MM.1S (cell line): Measurements from ENCODE around the gene SPATS2.

Experiments
- DNase-seq: peaks from one replicate; pipeline ENCODE4 v3.0.0-alpha.2; 2015
- H2AFZ ChIP-seq: fragments of 300-600 bp; sonication (generic); 2 replicates; pipeline ENCODE4 v1.6.0; 2016; ENCODE audit warnings: antibody characterized with exemption, low read length
- H3F3A ChIP-seq: fragments of 300-600 bp; sonication (generic); 2 replicates; pipeline ENCODE4 v1.6.1; 2016; ENCODE audit warnings: mild to moderate bottlenecking, antibody characterized with exemption, low read length, moderate library complexity, mixed read lengths; ENCODE audit not compliant: insufficient read depth
- H3K27ac ChIP-seq: fragments of 300-600 bp; sonication (generic); 2 replicates; pipeline ENCODE4 v1.5.1; 2016; ENCODE audit warnings: mild to moderate bottlenecking, low read length
- H3K27me3 ChIP-seq: fragments of 300-600 bp; sonication (generic); replicated peaks from 2 replicates; pipeline ENCODE4 v1.6.0; 2016; ENCODE audit warnings: low read length; ENCODE audit not compliant: insufficient read depth
- H3K36me3 ChIP-seq: fragments of 300-600 bp; sonication (generic); replicated peaks from 2 replicates; pipeline ENCODE4 v1.6.1; 2016; ENCODE audit warnings: mild to moderate bottlenecking, low read length, mixed read lengths; ENCODE audit not compliant: insufficient read depth
- H3K4me1 ChIP-seq: fragments of 300-600 bp; sonication (generic); 2 replicates; pipeline ENCODE4 v1.6.1; 2016; ENCODE audit warnings: low read length, mixed read lengths
- H3K4me2 ChIP-seq: fragments of 300-600 bp; sonication (generic); 2 replicates; pipeline ENCODE4 v1.6.0; 2016; ENCODE audit warnings: low read depth, low read length
- H3K4me3 ChIP-seq: fragments of 300-600 bp; sonication (generic); 2 replicates; pipeline ENCODE4 v1.5.1; 2016; ENCODE audit warnings: low read length, mixed read lengths
- H3K79me2 ChIP-seq: fragments of 300-600 bp; sonication (generic); 2 replicates; pipeline ENCODE4 v1.6.1; 2016; ENCODE audit warnings: mixed run types, low read length, mixed read lengths
- H3K9ac ChIP-seq: fragments of 300-600 bp; sonication (generic); 2 replicates; pipeline ENCODE4 v1.6.1; 2016; ENCODE audit warnings: low read length, mixed read lengths
- H3K9me2 ChIP-seq: fragments of 300-600 bp; sonication (generic); replicated peaks from 2 replicates; pipeline ENCODE4 v1.6.1; 2016; ENCODE audit warnings: mild to moderate bottlenecking, low read length, mixed read lengths; ENCODE audit not compliant: insufficient read depth
- H3K9me3 ChIP-seq: fragments of 300-600 bp; sonication (generic); replicated peaks from 2 replicates; pipeline ENCODE4 v1.6.1; 2016; ENCODE audit warnings: mild to moderate bottlenecking, low read length, mixed read lengths; ENCODE audit not compliant: insufficient read depth
- H4K20me1 ChIP-seq: fragments of 300-600 bp; sonication (generic); 2 replicates; pipeline ENCODE4 v1.6.1; 2016; ENCODE audit warnings: mild to moderate bottlenecking, low read length, moderate library complexity, mixed read lengths; ENCODE audit not compliant: insufficient read depth
- EZH2 ChIP-seq: fragments of 300-600 bp; sonication (generic); optimal IDR thresholded peaks from 2 replicates; pipeline ENCODE3; 2017; ENCODE audit warnings: low read depth, mild to moderate bottlenecking, antibody characterized with exemption, low read length, mixed read lengths
- EZH2phosphoT487 ChIP-seq: fragments of 300-600 bp; sonication (generic); IDR thresholded peaks from 2 replicates; pipeline ENCODE4 v1.6.1; 2018; ENCODE audit warnings: antibody characterized with exemption, low read length
- TF ChIP-seq, protein P1 (sequence below): fragments of 300-600 bp; sonication (generic); IDR thresholded peaks from 2 replicates; pipeline ENCODE4 v1.5.1; 2016; ENCODE audit warnings: antibody characterized with exemption, low read length, mixed read lengths

Gene SPATS2

DNA sequence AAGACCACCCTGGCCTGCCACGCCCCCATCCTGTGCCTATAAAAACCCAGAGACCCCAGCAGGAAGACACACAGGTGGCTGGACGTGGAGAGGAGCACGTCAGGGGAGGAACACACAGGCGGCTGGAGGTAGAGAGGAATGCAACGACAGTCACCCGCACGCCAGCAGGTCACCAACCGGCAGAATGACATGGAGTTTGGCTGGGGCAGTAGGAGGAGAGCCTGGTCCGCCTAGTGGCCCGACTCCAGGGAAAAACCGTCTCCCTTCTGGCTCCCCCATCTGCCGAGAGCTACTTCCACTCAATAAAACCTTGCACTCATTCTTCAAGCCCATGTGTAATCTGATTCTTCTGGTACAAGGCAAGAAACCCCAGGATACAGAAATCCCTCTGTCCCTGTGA, 108.8 kb downstream of the SPATS2 start:
- H3K79me2 ChIP-seq = peaks cover 95% of the 10 kb centered on the region
- no peak overlapping the region for H3K4me3 ChIP-seq
- H3F3A ChIP-seq = no peaks in the 10 kb centered on the region
- no peak overlapping the region for H3K27ac ChIP-seq
- H3K27me3 ChIP-seq = no peaks in the 10 kb centered on the region
- H3K36me3 ChIP-seq = no peaks in the 10 kb centered on the region
- no peak overlapping the region for H2AFZ ChIP-seq
- TF ChIP-seq EZH2phosphoT487 = no peak
- no peak for TF ChIP-seq EZH2
- TF ChIP-seq, protein P1, sequence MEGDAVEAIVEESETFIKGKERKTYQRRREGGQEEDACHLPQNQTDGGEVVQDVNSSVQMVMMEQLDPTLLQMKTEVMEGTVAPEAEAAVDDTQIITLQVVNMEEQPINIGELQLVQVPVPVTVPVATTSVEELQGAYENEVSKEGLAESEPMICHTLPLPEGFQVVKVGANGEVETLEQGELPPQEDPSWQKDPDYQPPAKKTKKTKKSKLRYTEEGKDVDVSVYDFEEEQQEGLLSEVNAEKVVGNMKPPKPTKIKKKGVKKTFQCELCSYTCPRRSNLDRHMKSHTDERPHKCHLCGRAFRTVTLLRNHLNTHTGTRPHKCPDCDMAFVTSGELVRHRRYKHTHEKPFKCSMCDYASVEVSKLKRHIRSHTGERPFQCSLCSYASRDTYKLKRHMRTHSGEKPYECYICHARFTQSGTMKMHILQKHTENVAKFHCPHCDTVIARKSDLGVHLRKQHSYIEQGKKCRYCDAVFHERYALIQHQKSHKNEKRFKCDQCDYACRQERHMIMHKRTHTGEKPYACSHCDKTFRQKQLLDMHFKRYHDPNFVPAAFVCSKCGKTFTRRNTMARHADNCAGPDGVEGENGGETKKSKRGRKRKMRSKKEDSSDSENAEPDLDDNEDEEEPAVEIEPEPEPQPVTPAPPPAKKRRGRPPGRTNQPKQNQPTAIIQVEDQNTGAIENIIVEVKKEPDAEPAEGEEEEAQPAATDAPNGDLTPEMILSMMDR = no peak
- no peaks in the 10 kb centered on the region for H3K9me2 ChIP-seq
- H4K20me1 ChIP-seq = peaks cover 7% of the 10 kb centered on the region; the same call in 1 of the 2 replicates
- H3K9ac ChIP-seq = no peak overlapping the region
- H3K4me1 ChIP-seq = no peaks in the 10 kb centered on the region
- no peak for DNase-seq
- no peaks in the 10 kb centered on the region for H3K9me3 ChIP-seq
- no peak overlapping the region for H3K4me2 ChIP-seq

DNA sequence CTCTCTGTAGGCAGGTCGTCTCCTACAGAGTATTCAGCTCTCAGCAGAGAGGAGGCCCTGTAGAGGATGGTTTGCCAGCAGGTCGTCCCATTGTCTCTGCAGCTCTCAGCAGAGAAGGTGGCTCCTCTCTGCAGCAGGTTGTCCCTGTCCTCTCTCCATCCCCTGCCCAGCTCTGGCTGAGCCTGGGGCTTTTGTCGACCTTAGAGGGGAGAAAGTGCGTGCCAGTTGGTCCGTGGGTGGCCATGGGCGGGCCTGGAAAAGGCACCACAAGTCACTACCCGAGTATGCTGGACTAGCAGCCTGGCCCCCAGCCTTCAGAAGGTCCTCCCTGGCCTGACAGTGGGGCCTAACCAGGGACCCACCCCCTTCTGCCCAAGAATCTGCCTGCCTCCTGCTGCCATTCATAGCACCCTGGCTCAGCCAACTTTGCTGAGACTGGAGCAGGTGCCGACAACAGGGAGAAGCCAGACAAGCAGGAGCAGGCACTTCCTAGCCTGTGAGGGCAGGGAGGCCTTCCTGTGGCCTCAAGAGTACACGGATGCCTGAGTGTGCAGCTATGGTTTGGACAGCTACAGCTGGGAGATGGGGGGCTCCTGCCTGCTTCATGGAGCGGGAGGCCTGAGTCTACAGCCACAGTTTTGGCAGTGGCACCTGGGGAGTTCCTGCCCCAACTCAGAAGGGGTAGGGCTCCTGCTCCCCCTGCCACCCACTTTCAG, 111.8 kb downstream of the SPATS2 start:
- H3K36me3 ChIP-seq = no peaks in the 10 kb centered on the region
- no peak overlapping the region for H3K27ac ChIP-seq
- no peak overlapping the region for H3K4me3 ChIP-seq
- H3K9ac ChIP-seq = no peak overlapping the region
- H2AFZ ChIP-seq = no peak overlapping the region
- H3F3A ChIP-seq = no peaks in the 10 kb centered on the region
- no peaks in the 10 kb centered on the region for H3K4me1 ChIP-seq
- no peaks in the 10 kb centered on the region for H3K9me2 ChIP-seq
- no peak overlapping the region for H3K4me2 ChIP-seq
- peaks cover 8% of the 10 kb centered on the region; the same call in 1 of the 2 replicates for H4K20me1 ChIP-seq
- TF ChIP-seq, protein P1 = no peak
- TF ChIP-seq EZH2 (no peak), EZH2phosphoT487 (no peak)
- no peak for DNase-seq
- H3K27me3 ChIP-seq = no peaks in the 10 kb centered on the region
- H3K79me2 ChIP-seq = peaks cover 94% of the 10 kb centered on the region
- H3K9me3 ChIP-seq = no peaks in the 10 kb centered on the region

DNA sequence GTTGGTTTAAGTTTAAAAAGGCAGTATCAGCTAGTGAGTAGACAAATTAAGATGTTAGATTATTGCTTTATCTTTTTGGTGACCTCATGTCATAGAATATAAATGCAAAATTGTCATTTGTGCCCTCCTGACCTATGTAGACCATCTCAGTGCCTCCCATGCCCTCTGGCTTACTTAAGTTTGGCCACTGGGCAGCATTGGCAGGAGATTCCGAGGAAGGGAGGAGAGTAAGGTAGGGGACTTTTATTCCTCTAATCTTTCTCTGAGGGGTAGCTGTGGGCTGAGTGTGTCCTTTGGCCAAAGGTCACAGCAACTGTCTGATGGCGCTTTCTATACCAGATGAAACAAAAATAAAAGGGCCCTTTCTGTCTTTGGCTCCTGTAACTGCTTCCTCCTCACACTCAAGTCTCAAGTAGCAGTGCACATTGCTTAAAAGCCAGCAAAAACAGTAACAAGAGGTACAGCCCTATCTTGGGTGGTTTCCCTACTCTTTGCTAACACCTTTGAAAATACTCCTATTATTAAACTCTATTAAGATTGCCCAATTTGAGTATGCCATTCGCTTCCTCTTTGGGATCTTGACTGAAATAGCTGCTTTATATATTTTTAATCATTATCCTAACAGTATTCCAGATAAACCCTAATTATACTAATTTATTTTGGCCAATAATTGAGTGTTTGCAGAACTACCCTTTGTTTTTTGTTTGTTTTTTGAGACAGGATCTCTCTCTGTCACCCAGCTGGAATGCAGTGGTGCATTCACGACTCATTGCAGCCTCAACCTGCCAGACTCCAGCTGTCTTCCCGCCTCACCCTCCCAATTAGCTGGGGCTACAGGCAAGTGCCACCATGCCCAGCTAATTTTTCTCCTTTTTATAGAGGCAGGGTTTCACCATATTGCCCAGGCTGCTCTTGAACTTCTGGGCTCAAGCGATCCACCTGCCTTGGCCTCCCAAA, 115.1 kb downstream of the SPATS2 start:
- Histone ChIP-seq H3K9me2 (no peaks in the 10 kb centered on the region), H3K27me3 (no peaks in the 10 kb centered on the region), H3K9me3 (no peaks in the 10 kb centered on the region), H3K9ac (no peak overlapping the region), H3F3A (peaks cover 9% of the 10 kb centered on the region), H3K36me3 (peaks cover 2% of the 10 kb centered on the region; the same call in 1 of the 2 replicates), H3K79me2 (peaks cover 85% of the 10 kb centered on the region), H3K4me1 (peaks cover 11% of the 10 kb centered on the region), H3K27ac (no peak overlapping the region), H2AFZ (no peak overlapping the region), H4K20me1 (peaks cover 7% of the 10 kb centered on the region; the same call in 1 of the 2 replicates), H3K4me3 (no peak overlapping the region), H3K4me2 (no peak overlapping the region)
- no peak for DNase-seq
- TF ChIP-seq EZH2phosphoT487 (no peak), EZH2 (no peak)
- TF ChIP-seq, protein P1 = no peak
